ENCODE results near the gene LAMTOR3. TPM values are rescaled to one million over a fixed set of nuclear protein-coding genes. Genes with fewer than 3 reads are reported as not detected.

LAMTOR3 gene
- total and polyA plus RNA-seq, 2 donors (not counting 3 experiments of a cell fraction or from before 2014, with no cell fraction given), result 25.3 to 31.0 TPM

- no peak overlapping the region for H3K9ac ChIP-seq (replicated peaks; ENCODE audit: extremely low read depth, insufficient read depth, low read length)
- no peaks in the 10 kb centered on the region for H3K36me3 ChIP-seq (ENCODE audit: control insufficient read depth in 2 of 2, extremely low read depth in 1 of 2, insufficient read depth in 2 of 2, low read length in 2 of 2)
- DNase-seq (ENCODE audit: low read depth, low spot score) (peak; percentile 13), FAIRE-seq (no peak)
- no peak overlapping the region for H3K4me2 ChIP-seq (ENCODE audit: insufficient read depth, low read length)
- no peak overlapping the region for H3K27ac ChIP-seq (ENCODE audit: insufficient read depth, low read depth, low read length)
- dilution Hi-C loops (cut with MboI; ENCODE audit: extremely low pct_ligation_motif_present, low sequenced_read_pairs), result no loop called here
- no TSS peak for BruUV-seq (replicated peaks)
- no peak overlapping the region for H3K4me3 ChIP-seq (replicated peaks in 1 of 3; ENCODE audit: insufficient read depth in 1 of 3, low read depth in 1 of 3, low read length in 3 of 3)
- H3K4me1 ChIP-seq (ENCODE audit: control insufficient read depth, extremely low read depth, insufficient read depth, low read length), result no peaks in the 10 kb centered on the region
- no peak overlapping the region for H2AFZ ChIP-seq (ENCODE audit: low read depth, low read length)
- H3K9me3 ChIP-seq (replicated peaks; ENCODE audit: control insufficient read depth, insufficient read depth, low read length), result no peaks in the 10 kb centered on the region
- CTCF ChIA-PET, result no interaction called here
- TF ChIP-seq FOS (IDR thresholded peaks at IDR 0.05; ENCODE audit: borderline replicate concordance, insufficient read depth, low read length) (peak; percentile 34), JUN (IDR thresholded peaks at IDR 0.05; ENCODE audit: borderline replicate concordance, insufficient read depth, insufficient read length, low read depth) (no peak)
- H4K20me1 ChIP-seq (replicated peaks; ENCODE audit: control insufficient read depth, extremely low read depth, insufficient read depth, low read length), result no peaks in the 10 kb centered on the region
- intact Hi-C loops (cut with micrococcal nuclease), result no loop called here
- POLR2A ChIA-PET, result no interaction called here
- peaks cover 0 to 4% of the 10 kb centered on the region in 2 experiments for H3K27me3 ChIP-seq (ENCODE audit: control insufficient read depth in 2 of 2, insufficient read depth in 2 of 2, low read length in 2 of 2)
- no peaks in the 10 kb centered on the region for H3K79me2 ChIP-seq (ENCODE audit: control insufficient read depth, insufficient read depth, low read length)
- no peaks in the 10 kb centered on the region for H3K9me1 ChIP-seq (replicated peaks; ENCODE audit: control insufficient read depth, extremely low read depth, insufficient read depth, low read length)
Observed at GRCh38 chr4:99856166-99856565, 38.1 kb downstream of the LAMTOR3 start.

- DNase-seq (ENCODE audit: low read depth, low spot score), result no peak
- Histone ChIP-seq H3K36me3 (ENCODE audit: control insufficient read depth in 2 of 2, extremely low read depth in 1 of 2, insufficient read depth in 2 of 2, low read length in 2 of 2) (no peaks in the 10 kb centered on the region), H3K4me3 (replicated peaks in 1 of 3; ENCODE audit: insufficient read depth in 1 of 3, low read depth in 1 of 3, low read length in 3 of 3) (no peak overlapping the region), H3K27me3 (ENCODE audit: control insufficient read depth in 2 of 2, insufficient read depth in 2 of 2, low read length in 2 of 2) (peaks cover 0 to 4% of the 10 kb centered on the region in 2 experiments), H3K79me2 (ENCODE audit: control insufficient read depth, insufficient read depth, low read length) (no peaks in the 10 kb centered on the region), H3K27ac (ENCODE audit: insufficient read depth, low read depth, low read length) (no peak overlapping the region), H3K9me1 (replicated peaks; ENCODE audit: control insufficient read depth, extremely low read depth, insufficient read depth, low read length) (no peaks in the 10 kb centered on the region), H3K9ac (replicated peaks; ENCODE audit: extremely low read depth, insufficient read depth, low read length) (no peak overlapping the region), H3K9me3 (replicated peaks; ENCODE audit: control insufficient read depth, insufficient read depth, low read length) (no peaks in the 10 kb centered on the region), H3K4me2 (ENCODE audit: insufficient read depth, low read length) (no peak overlapping the region), H4K20me1 (replicated peaks; ENCODE audit: control insufficient read depth, extremely low read depth, insufficient read depth, low read length) (no peaks in the 10 kb centered on the region), H2AFZ (ENCODE audit: low read depth, low read length) (no peak overlapping the region), H3K4me1 (ENCODE audit: control insufficient read depth, extremely low read depth, insufficient read depth, low read length) (no peaks in the 10 kb centered on the region)
- intact Hi-C loops (cut with micrococcal nuclease) (no loop called here), dilution Hi-C loops (cut with MboI; ENCODE audit: extremely low pct_ligation_motif_present, low sequenced_read_pairs) (no loop called here)
- ChIA-PET POLR2A (no interaction called here), CTCF (no interaction called here)
- BruUV-seq (replicated peaks), result no TSS peak
- TF ChIP-seq POLR2AphosphoS5 (IDR thresholded peaks at IDR 0.05; ENCODE audit: insufficient read depth, low read depth, low read length), result no peak
- TF ChIP-seq CTCF (IDR thresholded peaks at IDR 0.05; ENCODE audit: extremely low read depth in 1 of 2, insufficient read depth in 1 of 2, low read depth in 1 of 2, low read length in 2 of 2), result no peak
- TF ChIP-seq POLR2A (IDR thresholded peaks at IDR 0.05; ENCODE audit: low read depth, low read length), result no peak
- TF ChIP-seq MAX (IDR thresholded peaks at IDR 0.05; ENCODE audit: insufficient read depth, insufficient read length), result no peak
- TF ChIP-seq FOS (IDR thresholded peaks at IDR 0.05; ENCODE audit: borderline replicate concordance, insufficient read depth, low read length), result no peak
- TF ChIP-seq JUN (IDR thresholded peaks at IDR 0.05; ENCODE audit: borderline replicate concordance, insufficient read depth, insufficient read length, low read depth), result no peak
- no peak for TF ChIP-seq GATA2 (IDR thresholded peaks at IDR 0.05; ENCODE audit: insufficient read depth, insufficient read length, low read depth, low read length)
- no peak for TF ChIP-seq EZH2 (IDR thresholded peaks at IDR 0.05; ENCODE audit: borderline replicate concordance, low read depth, low read length, severe bottlenecking)
- TF ChIP-seq MYC (IDR thresholded peaks at IDR 0.05; ENCODE audit: low read depth, low read length), result no peak
- FAIRE-seq, result no peak
Observed at GRCh38 chr4:99855678-99856077, 38.5 kb downstream of the LAMTOR3 start.
